Measurements from ENCODE around the gene ULK2.

- TF ChIP-seq, protein P1, sequence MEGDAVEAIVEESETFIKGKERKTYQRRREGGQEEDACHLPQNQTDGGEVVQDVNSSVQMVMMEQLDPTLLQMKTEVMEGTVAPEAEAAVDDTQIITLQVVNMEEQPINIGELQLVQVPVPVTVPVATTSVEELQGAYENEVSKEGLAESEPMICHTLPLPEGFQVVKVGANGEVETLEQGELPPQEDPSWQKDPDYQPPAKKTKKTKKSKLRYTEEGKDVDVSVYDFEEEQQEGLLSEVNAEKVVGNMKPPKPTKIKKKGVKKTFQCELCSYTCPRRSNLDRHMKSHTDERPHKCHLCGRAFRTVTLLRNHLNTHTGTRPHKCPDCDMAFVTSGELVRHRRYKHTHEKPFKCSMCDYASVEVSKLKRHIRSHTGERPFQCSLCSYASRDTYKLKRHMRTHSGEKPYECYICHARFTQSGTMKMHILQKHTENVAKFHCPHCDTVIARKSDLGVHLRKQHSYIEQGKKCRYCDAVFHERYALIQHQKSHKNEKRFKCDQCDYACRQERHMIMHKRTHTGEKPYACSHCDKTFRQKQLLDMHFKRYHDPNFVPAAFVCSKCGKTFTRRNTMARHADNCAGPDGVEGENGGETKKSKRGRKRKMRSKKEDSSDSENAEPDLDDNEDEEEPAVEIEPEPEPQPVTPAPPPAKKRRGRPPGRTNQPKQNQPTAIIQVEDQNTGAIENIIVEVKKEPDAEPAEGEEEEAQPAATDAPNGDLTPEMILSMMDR (IDR thresholded peaks at IDR 0.05), result no peak
- TF ChIP-seq SIN3A (IDR thresholded peaks at IDR 0.05; ENCODE audit: borderline replicate concordance, insufficient read depth, low read depth, low read length), result no peak
Observed at GRCh38 chr17:19897090-19897837, 29.5 kb upstream of the ULK2 start.

Data from Panc1 (cell line).